DND-41 (cell line): ENCODE measurements around the gene OPTC.

ENCODE experiments used
- CTCF ChIP-seq: IDR thresholded peaks from 2 replicates; pipeline ENCODE4 v1.5.1; 2012; ENCODE audit warnings: borderline replicate concordance, low read length, moderate library complexity, mild to moderate bottlenecking; ENCODE audit not compliant: poor library complexity, severe bottlenecking; ENCODE audit errors: extremely low read depth
- EZH2 ChIP-seq: IDR thresholded peaks from 3 replicates; pipeline ENCODE4 v1.6.1; 2012; ENCODE audit warnings: borderline replicate concordance, low read depth, mild to moderate bottlenecking, moderate library complexity, low read length, inconsistent platforms; ENCODE audit not compliant: severe bottlenecking

DNA sequence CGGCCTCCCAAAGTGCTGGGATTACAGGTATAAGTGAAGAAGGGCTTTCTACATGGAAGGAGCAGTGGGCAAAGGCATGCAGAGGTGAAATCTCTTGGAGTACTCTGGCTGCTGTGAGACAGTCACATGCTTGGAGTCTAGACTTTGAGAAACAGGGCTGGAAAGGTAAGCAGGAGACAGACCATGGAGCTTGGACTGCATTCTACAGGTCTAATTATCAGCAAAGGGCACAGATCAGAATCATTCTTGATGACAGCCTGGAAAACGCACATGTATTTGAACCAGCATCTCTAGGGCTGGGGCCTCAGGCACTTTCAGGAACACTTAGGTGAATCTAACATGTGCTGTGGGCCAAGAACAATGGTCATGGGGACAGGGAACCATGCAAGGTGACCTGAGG is 25.6 kb upstream of the OPTC start:
- TF ChIP-seq CTCF (no peak), EZH2 (no peak)
